ENCODE results near the gene FUT4.
"Not testable (repeated sequence)": the region's sequence is repeated elsewhere in the genome, so short reads cannot be mapped to it uniquely, and the experiment has no call there.

The FUT4 gene

GRCh38 chr11:94533696-94534630, 9.8 kb upstream of the FUT4 start:
- DNase-seq = no peak

- no peak for DNase-seq
Observed at GRCh38 chr11:94536386-94536785, 7.3 kb upstream of the FUT4 start.

GRCh38 chr11:94537031-94537600, 6.6 kb upstream of the FUT4 start:
- DNase-seq = no peak

GRCh38 chr11:94539420-94539819, 4.3 kb upstream of the FUT4 start:
- DNase-seq = no peak

GRCh38 chr11:94544646-94545263, 1.0 kb downstream of the FUT4 start:
- no peak for DNase-seq

- no peak for DNase-seq
Observed at GRCh38 chr11:94545264-94546161, 1.8 kb downstream of the FUT4 start.

GRCh38 chr11:94546162-94546470, 2.4 kb downstream of the FUT4 start:
- no peak for DNase-seq

- DNase-seq = no peak
Observed at GRCh38 chr11:94546886-94547285, 3.2 kb downstream of the FUT4 start.

GRCh38 chr11:94549146-94549545, 5.4 kb downstream of the FUT4 start:
- DNase-seq = no peak

- DNase-seq = no peak
Observed at GRCh38 chr11:94550513-94550912, 6.8 kb downstream of the FUT4 start.

GRCh38 chr11:94553938-94554337, 10.2 kb downstream of the FUT4 start:
- no peak for DNase-seq

- not testable (repeated sequence) for DNase-seq
Observed at GRCh38 chr11:94555752-94556329, 12.1 kb downstream of the FUT4 start.

- no peak for DNase-seq
Observed at GRCh38 chr11:94557421-94557820, 13.7 kb downstream of the FUT4 start.

- no peak for DNase-seq
Observed at GRCh38 chr11:94557992-94558391, 14.3 kb downstream of the FUT4 start.

- DNase-seq = no peak
Observed at GRCh38 chr11:94558468-94558867, 14.7 kb downstream of the FUT4 start.

- no peak for DNase-seq
Observed at GRCh38 chr11:94558932-94559331, 15.2 kb downstream of the FUT4 start.

- no peak for DNase-seq
Observed at GRCh38 chr11:94559361-94559760, 15.6 kb downstream of the FUT4 start.

GRCh38 chr11:94560834-94561233, 17.1 kb downstream of the FUT4 start:
- no peak for DNase-seq

GRCh38 chr11:94563176-94563847, 19.6 kb downstream of the FUT4 start:
- DNase-seq = no peak

- DNase-seq = no peak
Observed at GRCh38 chr11:94563848-94564467, 20.2 kb downstream of the FUT4 start.

GRCh38 chr11:94567181-94567670, 23.5 kb downstream of the FUT4 start, which contains the start of gene PIWIL4:
Gene PIWIL4, plus strand, starts transcription at chr11:94567368. Its CDS starts 151 bp downstream, at chr11:94567519.
- DNase-seq = no peak
